CD14-positive monocyte (primary cell): ENCODE measurements around the gene MRPL48. TPM values are rescaled to one million over a fixed set of nuclear protein-coding genes. Genes with fewer than 3 reads are reported as not detected.

Source experiments
- DNase-seq, 3 donors: peaks; one replicate each; pipeline ENCODE4 v3.0.0-alpha.2; 2011 to 2022
- H2AFZ ChIP-seq: 2 replicates; pipeline ENCODE4 v1.6.0; 2012; ENCODE audit warnings: mild to moderate bottlenecking, low read depth, low read length, inconsistent platforms; ENCODE audit not compliant: insufficient read depth, poor library complexity, severe bottlenecking
- H3K27ac ChIP-seq, 2 donors: 1 replicate in 1 of 2; 2 replicates in 1 of 2; pipeline ENCODE4 v1.5.1; 2012 to 2013; ENCODE audit warnings: low read length in 2 of 2, control low read depth in 1 of 2, inconsistent platforms in 1 of 2, low read depth in 1 of 2, mild to moderate bottlenecking in 1 of 2
- H3K27me3 ChIP-seq, 2 donors: one replicate each; pipeline versions ENCODE4 v1.6.0 to v1.6.1; 2011 to 2013; ENCODE audit warnings: low read length in 2 of 2; ENCODE audit not compliant: control insufficient read depth in 2 of 2, insufficient read depth in 2 of 2
- H3K36me3 ChIP-seq, 2 donors: replicated peaks in 1 of 2; 1 replicate in 1 of 2; 2 replicates in 1 of 2; pipeline versions ENCODE4 v1.5.1 to v1.6.1; 2012 to 2013; ENCODE audit warnings: low read length in 2 of 2, control low read depth in 1 of 2, inconsistent platforms in 1 of 2, mild to moderate bottlenecking in 1 of 2; ENCODE audit not compliant: insufficient read depth in 2 of 2, control insufficient read depth in 1 of 2
- H3K4me1 ChIP-seq, 2 donors: 1 replicate in 1 of 2; 2 replicates in 1 of 2; pipeline versions ENCODE4 v1.5.1 to v1.6.1; 2012 to 2013; ENCODE audit warnings: low read length in 2 of 2, control low read depth in 1 of 2, inconsistent platforms in 1 of 2, mild to moderate bottlenecking in 1 of 2, moderate library complexity in 1 of 2; ENCODE audit not compliant: insufficient read depth in 2 of 2, control insufficient read depth in 1 of 2
- H3K4me2 ChIP-seq: replicated peaks from 2 replicates; pipeline ENCODE3; 2012; ENCODE audit warnings: low read length, moderate library complexity, mild to moderate bottlenecking; ENCODE audit not compliant: poor library complexity, severe bottlenecking; ENCODE audit errors: extremely low read depth
- H3K4me3 ChIP-seq, 3 experiments: fragments of 200-600 bp in 1 of 3; sonication (generic) in 1 of 3; replicated peaks in 1 of 3; 1 replicate in 2 of 3; 2 replicates in 1 of 3; pipeline ENCODE4 v1.5.1; 2011 to 2013; ENCODE audit warnings: low read length in 3 of 3, mild to moderate bottlenecking in 3 of 3, control low read depth in 2 of 3, low read depth in 2 of 3, inconsistent platforms in 1 of 3, moderate library complexity in 1 of 3
- H3K79me2 ChIP-seq: 2 replicates; pipeline ENCODE4 v1.6.0; 2012; ENCODE audit warnings: mild to moderate bottlenecking, control low read depth, inconsistent platforms, low read length, moderate library complexity; ENCODE audit not compliant: insufficient read depth
- H3K9ac ChIP-seq: 2 replicates; pipeline ENCODE4 v1.6.0; 2017; ENCODE audit warnings: low read length, mild to moderate bottlenecking; ENCODE audit not compliant: insufficient read depth, poor library complexity, severe bottlenecking
- H3K9me3 ChIP-seq, 2 donors: replicated peaks in 1 of 2; 1 replicate in 1 of 2; 2 replicates in 1 of 2; pipeline versions ENCODE4 v1.5.1 to v1.6.1; 2012 to 2013; ENCODE audit warnings: low read length in 2 of 2, control low read depth in 1 of 2; ENCODE audit not compliant: control insufficient read depth in 1 of 2, insufficient read depth in 1 of 2
- H4K20me1 ChIP-seq: 2 replicates; pipeline ENCODE4 v1.6.0; 2012; ENCODE audit warnings: mild to moderate bottlenecking, low read length, control low read depth, moderate library complexity; ENCODE audit not compliant: insufficient read depth
- H3K27ac Mint-ChIP-seq, 7 donors: one replicate each; pipeline ENCODE4 v1.8.0; 2020; ENCODE audit warnings: mild to moderate bottlenecking in 7 of 7, mixed read lengths in 7 of 7, moderate library complexity in 6 of 7, inconsistent platforms in 2 of 7
- H3K27me3 Mint-ChIP-seq, 3 donors: one replicate each; pipeline ENCODE4 v1.8.0; 2021 to 2022; ENCODE audit warnings: low read depth in 3 of 3, mild to moderate bottlenecking in 3 of 3, mixed read lengths in 3 of 3, moderate library complexity in 3 of 3, inconsistent platforms in 1 of 3
- H3K36me3 Mint-ChIP-seq, 2 donors: one replicate each; pipeline ENCODE4 v1.8.0; 2020; ENCODE audit warnings: mixed read lengths in 2 of 2, inconsistent platforms in 1 of 2, mild to moderate bottlenecking in 1 of 2
- H3K4me1 Mint-ChIP-seq: one replicate; pipeline ENCODE4 v1.8.0; 2020; ENCODE audit warnings: mild to moderate bottlenecking, mixed read lengths
- H3K4me3 Mint-ChIP-seq, 2 donors: one replicate each; pipeline ENCODE4 v1.8.0; 2020; ENCODE audit warnings: mild to moderate bottlenecking in 2 of 2, mixed read lengths in 2 of 2, moderate library complexity in 1 of 2
- H3K9me3 Mint-ChIP-seq, 7 donors: one replicate each; pipeline ENCODE4 v1.8.0; 2020 to 2022; ENCODE audit warnings: mixed read lengths in 7 of 7, mild to moderate bottlenecking in 6 of 7, moderate library complexity in 6 of 7, inconsistent platforms in 2 of 7
- WGBS: methylation state at CpG from one replicate; pipeline ENCODE4 v1.1.5; 2013; ENCODE audit warnings: missing lambda C conversion rate; ENCODE audit not compliant: insufficient coverage; 5-methylcytosine and 5-hydroxymethylcytosine counted together
- intact Hi-C, 2 donors: fragments of 100-400 bp; cut with micrococcal nuclease; formaldehyde crosslinking; loops; one replicate each; pipeline versions ENCODE4 v1.15.0 to v1.15.1; 2023
- polyA plus RNA-seq, 3 donors: library from polyadenylated mRNA; depleted of rRNA in 1 of 3; unstranded in 2 of 3; stranded (reverse) in 1 of 3; fragments of 300-500 nt in 2 of 3; fragments of >200 nt in 1 of 3; fragmentation: Illumina TruSeq in 2 of 3; gene quantifications; 1 replicate in 2 of 3; 2 replicates in 1 of 3; pipeline ENCODE4 v1.2.3, GENCODE V29; 2012 to 2021
- TF ChIP-seq, protein P1 (sequence below): fragments of 200-600 bp; IDR thresholded peaks from one replicate; pipeline ENCODE4 v1.8.0; 2022; ENCODE audit warnings: antibody characterized with exemption, mild to moderate bottlenecking

Gene MRPL48
- polyA plus RNA-seq, 3 donors: 17.8 to 43.1 (median 42.9) TPM

DNA sequence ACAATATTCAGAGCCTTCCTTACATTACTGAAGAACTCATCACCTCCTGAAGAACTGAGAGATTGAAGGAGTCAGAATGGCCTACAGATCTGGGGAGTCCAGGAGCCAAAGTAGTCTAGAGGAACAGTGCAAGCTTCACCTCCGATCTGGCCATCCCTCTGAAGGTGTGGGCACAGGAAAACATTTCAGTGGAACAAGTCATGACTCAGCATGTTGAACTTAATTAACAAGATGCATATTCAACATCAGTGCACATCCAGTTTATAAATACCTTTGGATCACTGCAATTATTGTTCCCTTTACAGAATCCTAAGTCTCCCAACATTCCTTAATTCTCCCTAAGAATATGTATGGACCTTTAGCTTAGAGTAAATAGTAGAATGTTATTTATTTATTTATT lies 114.6 kb downstream of the MRPL48 start:
- Histone ChIP-seq H3K9ac (no peak overlapping the region), H3K4me1 (no peaks in the 10 kb centered on the region), H3K36me3 (peaks cover 26 to 71% of the 10 kb centered on the region in 2 donors), H3K27ac (no peak overlapping the region), H3K27me3 (no peaks in the 10 kb centered on the region), H3K4me3 (no peak overlapping the region), H2AFZ (no peak overlapping the region), H3K9me3 (no peaks in the 10 kb centered on the region), H4K20me1 (no peaks in the 10 kb centered on the region), H3K4me2 (no peak overlapping the region), H3K79me2 (no peaks in the 10 kb centered on the region)
- intact Hi-C loops: no loop called here
- no peak overlapping the region for H3K4me3 Mint-ChIP-seq
- H3K36me3 Mint-ChIP-seq: peaks cover 33 to 45% of the 10 kb centered on the region in 2 donors
- H3K4me1 Mint-ChIP-seq: no peaks in the 10 kb centered on the region
- no peak for DNase-seq
- H3K27me3 Mint-ChIP-seq: peaks cover 0 to 1% (median 0%) of the 10 kb centered on the region in 3 donors
- no peaks in the 10 kb centered on the region for H3K9me3 Mint-ChIP-seq
- H3K27ac Mint-ChIP-seq: peak overlapping the region in 1 of 7 donors; percentile 13
- TF ChIP-seq, protein P1, sequence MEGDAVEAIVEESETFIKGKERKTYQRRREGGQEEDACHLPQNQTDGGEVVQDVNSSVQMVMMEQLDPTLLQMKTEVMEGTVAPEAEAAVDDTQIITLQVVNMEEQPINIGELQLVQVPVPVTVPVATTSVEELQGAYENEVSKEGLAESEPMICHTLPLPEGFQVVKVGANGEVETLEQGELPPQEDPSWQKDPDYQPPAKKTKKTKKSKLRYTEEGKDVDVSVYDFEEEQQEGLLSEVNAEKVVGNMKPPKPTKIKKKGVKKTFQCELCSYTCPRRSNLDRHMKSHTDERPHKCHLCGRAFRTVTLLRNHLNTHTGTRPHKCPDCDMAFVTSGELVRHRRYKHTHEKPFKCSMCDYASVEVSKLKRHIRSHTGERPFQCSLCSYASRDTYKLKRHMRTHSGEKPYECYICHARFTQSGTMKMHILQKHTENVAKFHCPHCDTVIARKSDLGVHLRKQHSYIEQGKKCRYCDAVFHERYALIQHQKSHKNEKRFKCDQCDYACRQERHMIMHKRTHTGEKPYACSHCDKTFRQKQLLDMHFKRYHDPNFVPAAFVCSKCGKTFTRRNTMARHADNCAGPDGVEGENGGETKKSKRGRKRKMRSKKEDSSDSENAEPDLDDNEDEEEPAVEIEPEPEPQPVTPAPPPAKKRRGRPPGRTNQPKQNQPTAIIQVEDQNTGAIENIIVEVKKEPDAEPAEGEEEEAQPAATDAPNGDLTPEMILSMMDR: no peak
- no CpG with 5 or more reads among the region's 1 CpG for WGBS

DNA sequence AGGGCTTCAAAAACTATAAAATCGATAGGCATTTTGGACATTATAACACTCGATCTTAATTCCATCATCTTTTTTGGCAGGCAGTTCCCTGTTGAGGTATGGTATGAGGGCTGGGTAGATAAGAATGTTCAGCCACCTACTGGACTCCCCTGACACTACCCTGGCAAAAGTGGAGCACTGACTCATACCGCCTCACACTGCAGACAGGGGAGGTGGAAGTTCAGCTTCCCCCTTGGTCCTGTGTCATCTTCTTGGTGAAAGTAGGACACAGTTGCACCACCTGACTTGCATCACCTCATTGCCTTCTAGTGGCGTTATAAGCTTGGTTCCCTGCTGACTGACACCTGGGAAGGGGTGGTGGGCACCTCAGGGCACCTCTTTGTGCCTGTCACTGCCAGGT lies 119.5 kb downstream of the MRPL48 start:
- peaks cover 38 to 46% of the 10 kb centered on the region in 2 donors for H3K36me3 Mint-ChIP-seq
- H3K9ac ChIP-seq: no peak overlapping the region
- TF ChIP-seq, protein P1: peak; percentile 11
- no peaks in the 10 kb centered on the region for H3K27me3 ChIP-seq
- no peak overlapping the region for H3K4me3 Mint-ChIP-seq
- H3K27ac Mint-ChIP-seq: peak overlapping the region in 2 of 7 donors; percentile 19 to 35
- intact Hi-C loops: no loop called here
- no CpG with 5 or more reads among the region's 4 CpGs for WGBS
- no peak overlapping the region for H2AFZ ChIP-seq
- no peaks in the 10 kb centered on the region for H3K79me2 ChIP-seq
- H3K9me3 ChIP-seq: no peaks in the 10 kb centered on the region
- DNase-seq: peak in 2 of 3 donors; percentile 6 to 31
- H3K4me1 Mint-ChIP-seq: no peaks in the 10 kb centered on the region
- no peak overlapping the region for H3K4me2 ChIP-seq
- H3K4me1 ChIP-seq: no peaks in the 10 kb centered on the region
- H4K20me1 ChIP-seq: no peaks in the 10 kb centered on the region
- peaks cover 42 to 70% of the 10 kb centered on the region in 2 donors for H3K36me3 ChIP-seq
- no peaks in the 10 kb centered on the region for H3K9me3 Mint-ChIP-seq
- peaks cover 0 to 1% (median 0%) of the 10 kb centered on the region in 3 donors for H3K27me3 Mint-ChIP-seq
- no peak overlapping the region for H3K4me3 ChIP-seq
- no peak overlapping the region for H3K27ac ChIP-seq
